ENCODE data around the gene RBM4B. TPM values are rescaled to one million over a fixed set of nuclear protein-coding genes. Genes with fewer than 3 reads are reported as not detected.
"Not testable (repeated sequence)": the region's sequence is repeated elsewhere in the genome, so short reads cannot be mapped to it uniquely, and the experiment has no call there.

Gene RBM4B
- total RNA-seq, 1 donor from 2014 or later = 9.5 TPM

DNA sequence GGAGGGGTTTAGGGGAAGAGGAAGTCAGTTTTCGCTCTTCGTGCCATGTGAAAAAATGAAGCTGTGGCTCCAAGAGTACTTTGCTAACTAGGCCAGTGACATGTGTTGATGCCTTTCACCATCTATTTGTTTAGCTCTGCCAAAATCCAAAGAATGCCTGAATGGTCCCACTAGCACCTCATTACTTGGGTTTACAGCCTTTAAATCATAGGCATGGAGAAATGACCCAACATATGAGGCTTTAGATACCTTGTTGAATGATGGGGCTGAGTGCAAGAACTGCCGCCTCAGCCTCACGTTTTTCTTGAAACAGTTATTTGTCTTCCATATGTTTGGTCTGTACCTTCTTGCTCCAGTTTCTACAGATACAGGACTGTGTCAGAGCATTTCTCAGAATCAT is 30.9 kb downstream of the RBM4B start:
- Histone ChIP-seq H3K27ac (no peak overlapping the region), H3K9me3 (no peaks in the 10 kb centered on the region), H3K36me3 (peaks cover 96% of the 10 kb centered on the region), H3K27me3 (no peaks in the 10 kb centered on the region), H3K4me3 (no peak overlapping the region), H3K4me1 (peaks cover 60% of the 10 kb centered on the region)
- DNase-seq (no peak), ATAC-seq (peak; percentile 21)
- TF ChIP-seq CTCF (IDR thresholded peaks at IDR 0.05) = no peak
- intact Hi-C loops (cut with DNase I) = no loop called here

GRCh38 chr11:66643745-66644437 is 33.8 kb downstream of the RBM4B start:
- DNase-seq (no peak), ATAC-seq (no peak)
- peaks cover 81% of the 10 kb centered on the region for H3K4me1 ChIP-seq
- no peaks in the 10 kb centered on the region for H3K9me3 ChIP-seq
- H3K27me3 ChIP-seq = no peaks in the 10 kb centered on the region
- no peak overlapping the region for H3K27ac ChIP-seq
- H3K4me3 ChIP-seq = no peak overlapping the region
- intact Hi-C loops (cut with DNase I) = no loop called here
- peaks cover 91% of the 10 kb centered on the region for H3K36me3 ChIP-seq
- TF ChIP-seq CTCF (IDR thresholded peaks at IDR 0.05) = no peak

GRCh38 chr11:66641834-66642233 is 35.9 kb downstream of the RBM4B start:
- Histone ChIP-seq H3K27me3 (no peaks in the 10 kb centered on the region), H3K4me3 (peak overlapping the region; percentile 78), H3K27ac (no peak overlapping the region), H3K36me3 (peaks cover 71% of the 10 kb centered on the region), H3K9me3 (no peaks in the 10 kb centered on the region), H3K4me1 (peaks cover 77% of the 10 kb centered on the region)
- ATAC-seq (no peak), DNase-seq (no peak)
- intact Hi-C loops (cut with DNase I) = no loop called here
- no peak for TF ChIP-seq CTCF (IDR thresholded peaks at IDR 0.05)

GRCh38 chr11:66639814-66640340 is 37.8 kb downstream of the RBM4B start:
- H3K27ac ChIP-seq; ATAC-seq; H3K27me3 ChIP-seq; H3K9me3 ChIP-seq; DNase-seq; intact Hi-C loops (cut with DNase I): not testable (repeated sequence)
- Histone ChIP-seq H3K4me1 (peaks cover 57% of the 10 kb centered on the region), H3K36me3 (peaks cover 51% of the 10 kb centered on the region), H3K4me3 (peak overlapping the region; percentile 78)

DNA sequence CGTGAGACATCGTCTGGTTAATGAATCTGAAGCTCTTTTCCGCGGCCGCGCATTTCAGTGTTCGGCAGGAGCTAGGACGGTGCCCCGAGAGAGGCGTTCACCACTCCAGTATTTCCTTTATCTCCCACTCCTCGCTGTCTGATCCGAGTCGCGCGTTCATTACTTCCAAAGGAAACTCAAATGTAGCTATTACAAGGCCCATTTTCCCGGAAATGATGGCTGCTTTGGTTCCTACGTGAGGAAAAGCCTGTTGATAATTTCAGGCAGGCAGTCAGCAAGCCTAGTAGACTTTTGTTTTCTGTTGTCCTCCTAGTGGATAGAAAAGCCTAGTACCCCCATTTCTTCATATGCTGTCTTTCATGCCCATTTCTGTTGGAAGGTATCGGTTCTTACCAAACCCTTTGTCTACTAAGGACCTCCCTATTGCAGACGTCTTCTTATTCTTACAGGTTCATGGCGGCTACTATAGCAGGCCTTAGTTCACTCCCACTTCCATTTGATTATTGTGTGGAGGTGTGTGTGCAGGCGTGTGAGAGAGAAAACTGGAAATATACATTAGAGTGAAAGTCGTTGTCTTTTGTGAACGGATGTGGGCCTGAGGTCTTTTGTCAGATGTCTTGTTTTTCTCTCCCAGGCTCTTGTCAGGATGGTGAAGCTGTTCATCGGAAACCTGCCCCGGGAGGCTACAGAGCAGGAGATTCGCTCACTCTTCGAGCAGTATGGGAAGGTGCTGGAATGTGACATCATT is 38.4 kb downstream of the RBM4B start:
- Histone ChIP-seq H3K4me1 (peaks cover 51% of the 10 kb centered on the region), H3K4me3 (peak overlapping the region; percentile 78), H3K27ac (peak overlapping the region; percentile 82), H3K27me3 (no peaks in the 10 kb centered on the region), H3K36me3 (peaks cover 45% of the 10 kb centered on the region), H3K9me3 (no peaks in the 10 kb centered on the region)
- intact Hi-C loops (cut with DNase I) = no loop called here
- ATAC-seq (no peak), DNase-seq (no peak)
- TF ChIP-seq CTCF (IDR thresholded peaks at IDR 0.05) = peak; percentile 6

Data from upper lobe of right lung (tissue), 1 donor.